Measurements from ENCODE around the gene RANBP17. TPM values are rescaled to one million over a fixed set of nuclear protein-coding genes. Genes with fewer than 3 reads are reported as not detected.

Gene RANBP17
- polyA plus RNA-seq, 1 donor = 8.0 TPM

GRCh38 chr5:171249460-171249859 is 387.6 kb downstream of the RANBP17 start:
- no peak for DNase-seq (ENCODE audit: low read depth)

DNA sequence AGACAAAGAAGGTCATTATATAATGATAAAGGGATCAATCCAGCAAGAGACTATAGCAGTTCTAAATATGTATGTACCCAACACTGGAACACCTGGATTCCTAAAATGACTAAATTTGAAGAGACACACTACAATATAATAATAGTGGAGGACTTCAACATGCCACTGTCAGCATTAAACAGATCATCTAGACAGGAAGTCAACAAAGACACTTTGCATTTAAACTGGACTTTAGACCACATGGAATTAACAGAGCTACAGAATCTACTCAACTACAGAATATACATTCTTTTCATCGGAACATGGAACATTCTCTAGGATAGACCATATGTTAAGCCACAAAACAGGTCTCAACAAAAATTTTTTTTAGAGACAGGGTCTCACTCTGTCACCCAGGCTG is 388.9 kb downstream of the RANBP17 start:
- no peak for DNase-seq (ENCODE audit: low read depth)

- DNase-seq (ENCODE audit: low read depth) = no peak
Observed at GRCh38 chr5:171251519-171251918, 389.7 kb downstream of the RANBP17 start.

- DNase-seq (ENCODE audit: low read depth) = no peak
Observed at GRCh38 chr5:171252674-171253073, 390.9 kb downstream of the RANBP17 start.

DNA sequence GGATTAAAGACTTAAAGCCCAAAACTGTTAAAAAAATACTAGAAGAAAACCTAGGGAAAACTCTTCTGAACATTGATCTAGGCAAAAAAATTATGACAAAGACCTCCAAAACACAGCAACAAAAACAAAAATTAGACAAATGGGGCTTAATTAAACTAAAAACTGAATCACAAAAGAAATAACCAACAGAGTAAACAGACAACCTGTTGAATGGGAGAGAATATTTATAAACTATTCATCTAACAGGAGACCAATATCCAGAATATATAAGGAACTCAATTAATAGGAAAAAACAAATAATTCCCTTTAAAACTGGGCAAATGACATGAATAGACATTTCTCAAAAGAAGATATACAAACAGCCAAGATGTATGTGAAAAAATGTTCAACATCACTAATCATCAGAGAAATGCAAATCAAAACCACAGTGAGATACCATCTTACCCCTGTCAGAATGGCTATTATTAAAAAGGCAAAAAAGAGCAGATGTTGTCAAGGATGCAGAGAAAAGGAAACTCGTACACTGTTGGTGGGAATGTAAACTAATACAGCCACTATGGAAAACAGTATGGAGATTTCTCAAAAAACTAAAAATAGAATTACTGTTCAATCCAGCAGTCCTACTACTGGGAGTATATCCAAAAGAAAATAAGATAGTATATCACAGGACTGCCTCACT is 397.1 kb downstream of the RANBP17 start:
- no peak for DNase-seq (ENCODE audit: low read depth)

DNA sequence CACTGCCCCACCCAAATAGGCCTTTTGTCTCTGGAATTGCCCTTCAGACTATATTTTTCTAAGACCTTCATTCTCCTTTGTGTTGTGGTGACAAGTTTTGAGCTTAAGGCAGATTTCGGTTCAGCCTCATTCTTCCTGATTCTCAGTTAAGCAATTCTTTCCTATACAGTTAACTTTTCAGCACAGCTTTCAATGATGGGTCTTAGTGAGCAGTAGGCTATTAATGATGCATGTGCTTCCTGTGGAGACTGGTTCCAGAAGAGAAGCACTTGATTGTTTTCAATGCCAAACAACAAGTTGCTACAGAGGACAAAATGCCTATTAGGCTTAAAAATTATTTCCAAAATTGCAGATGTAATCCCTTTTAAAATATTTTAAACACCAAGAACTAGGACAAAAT is 399.5 kb downstream of the RANBP17 start:
- DNase-seq (ENCODE audit: low read depth) = no peak

GRCh38 chr5:171261904-171262303 is 400.1 kb downstream of the RANBP17 start:
- DNase-seq (ENCODE audit: low read depth) = no peak

DNA sequence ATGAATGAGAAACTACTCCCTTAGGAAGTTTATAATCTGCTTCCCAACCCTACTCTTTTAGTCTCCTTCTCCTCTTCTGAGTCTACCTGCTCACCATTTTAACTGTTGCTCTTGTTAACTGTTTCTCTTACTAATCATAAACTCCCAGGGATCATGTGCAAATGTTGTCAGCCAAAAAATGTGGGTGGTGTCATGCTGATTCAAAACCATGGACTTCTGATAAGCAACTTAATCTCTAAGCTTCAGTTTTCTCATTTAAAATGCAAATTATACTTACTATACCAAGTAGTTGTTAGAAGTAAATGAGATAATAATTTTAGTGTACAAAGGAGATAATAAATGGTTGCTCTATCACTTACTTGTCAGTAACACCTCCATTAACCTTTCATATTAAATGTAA is 401.4 kb downstream of the RANBP17 start:
- no peak for DNase-seq (ENCODE audit: low read depth)

DNA sequence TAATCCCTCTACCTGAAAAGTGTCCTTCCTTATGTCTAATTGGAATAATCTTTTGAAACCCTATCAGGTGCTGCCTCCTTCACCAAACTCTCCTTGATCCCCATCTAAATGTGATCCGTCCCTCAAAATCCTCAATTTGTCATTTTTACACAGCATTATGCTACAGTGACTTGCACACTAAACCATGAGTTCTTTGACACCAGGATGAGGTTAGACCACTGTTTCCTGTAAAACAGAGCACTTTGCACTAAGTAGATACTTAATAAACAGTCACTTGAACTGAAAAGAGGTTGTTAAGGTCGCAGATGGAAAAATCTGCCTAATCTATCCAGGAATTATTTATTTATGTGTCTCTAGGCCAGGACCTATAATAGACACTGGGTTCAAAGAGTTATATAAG is 403.0 kb downstream of the RANBP17 start:
- DNase-seq (ENCODE audit: low read depth) = no peak

GRCh38 chr5:171268700-171269620 is 407.1 kb downstream of the RANBP17 start:
- DNase-seq (ENCODE audit: low read depth) = no peak

DNA sequence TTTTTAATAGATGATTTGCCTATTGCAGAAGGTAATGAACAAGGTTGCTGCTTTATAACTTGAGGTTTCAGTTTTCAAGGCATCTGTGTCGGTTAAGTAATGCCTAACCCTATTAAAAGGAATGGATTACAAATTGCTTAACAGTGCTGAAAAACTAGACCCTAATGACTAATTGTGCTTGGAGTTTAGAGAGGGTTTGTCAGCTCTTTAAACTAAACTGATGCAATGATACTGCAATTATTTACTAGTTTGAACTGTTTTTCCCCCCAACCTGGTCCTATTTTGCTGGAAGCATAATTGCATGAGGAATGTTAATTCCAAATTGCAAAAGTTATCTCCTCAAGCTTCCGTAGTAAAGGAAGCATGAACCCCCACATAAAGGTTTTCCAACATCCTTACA is 407.9 kb downstream of the RANBP17 start:
- no peak for DNase-seq (ENCODE audit: low read depth)

DNA sequence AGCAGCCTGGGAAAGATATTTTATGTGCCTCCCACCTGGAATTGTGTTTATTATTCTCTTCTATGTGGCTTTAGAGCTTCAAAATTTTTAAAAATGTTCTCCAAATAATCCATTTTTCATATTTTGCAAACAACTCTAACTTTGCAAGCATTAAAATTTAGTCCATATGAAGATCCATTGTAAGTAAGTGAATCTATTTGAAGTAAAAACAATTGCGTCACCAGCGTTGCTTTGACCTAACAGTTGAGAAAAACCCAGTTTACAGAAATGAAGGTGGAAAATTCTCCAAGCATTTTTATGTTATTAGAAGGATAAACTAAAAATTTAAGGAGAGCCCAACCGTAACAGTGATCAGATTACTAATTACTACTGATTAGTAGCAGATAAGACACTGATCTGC is 408.3 kb downstream of the RANBP17 start:
- no peak for DNase-seq (ENCODE audit: low read depth)

DNA sequence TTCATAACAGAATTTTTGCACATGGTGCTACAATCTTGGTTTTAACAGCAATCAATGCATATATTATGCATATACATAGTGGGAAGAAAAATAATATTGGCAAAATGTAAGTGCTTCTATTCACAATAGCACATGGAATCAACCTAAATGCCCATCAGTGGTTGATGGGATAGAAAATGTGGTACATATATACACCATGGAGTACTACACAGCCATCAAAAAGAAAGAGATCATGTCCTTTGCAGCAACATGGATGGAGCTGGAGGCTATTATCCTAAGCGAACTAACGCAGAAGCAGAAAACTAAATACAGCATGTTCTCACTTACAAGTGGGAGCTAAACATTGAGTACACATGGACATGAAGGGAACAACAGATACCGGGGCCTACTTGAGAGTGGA is 410.0 kb downstream of the RANBP17 start:
- no peak for DNase-seq (ENCODE audit: low read depth)

DNA sequence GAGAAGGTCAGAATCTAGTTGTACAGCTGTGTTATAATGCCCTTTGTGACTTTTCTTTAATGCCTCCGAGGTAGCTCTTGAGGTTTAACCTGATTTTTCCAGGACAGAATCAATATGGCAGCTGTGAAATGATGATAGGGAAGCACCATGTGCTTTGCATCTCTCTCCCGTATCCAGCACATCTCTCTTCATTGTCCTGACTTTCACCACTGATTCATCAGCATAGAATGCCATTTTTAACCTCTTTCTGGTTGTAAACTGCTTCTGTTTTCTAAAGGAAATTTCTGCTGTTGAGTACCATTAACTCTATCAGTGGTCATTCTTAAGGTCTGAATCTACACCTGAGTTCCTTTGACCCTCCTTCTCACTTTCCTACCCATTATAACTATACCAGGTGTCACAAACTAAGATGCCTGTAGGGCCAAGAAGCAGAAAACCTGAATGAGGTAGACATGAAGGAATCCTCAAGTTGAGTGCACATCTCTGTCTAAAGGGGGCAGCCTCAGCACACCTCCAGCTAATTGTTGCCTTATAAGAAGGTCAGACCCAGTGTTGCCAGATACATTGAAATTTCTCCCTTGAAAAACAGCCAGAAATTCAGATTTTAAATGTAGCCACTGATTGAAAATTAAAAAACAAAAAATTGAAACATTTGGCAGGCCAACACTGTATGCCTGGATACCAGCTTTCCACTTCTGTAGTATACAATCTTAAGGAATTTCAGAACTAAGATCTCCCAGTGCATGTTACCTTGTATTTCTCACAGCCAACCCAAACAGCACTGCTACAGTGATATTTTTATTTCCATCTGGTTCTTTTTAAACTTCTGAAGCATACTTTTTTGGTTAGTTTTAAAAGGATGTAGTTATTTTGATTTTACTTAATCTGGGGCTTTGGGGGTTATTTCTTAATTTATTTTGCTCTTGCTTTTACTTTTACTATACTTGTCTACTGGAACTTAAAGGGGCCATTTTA is 411.5 kb downstream of the RANBP17 start:
- DNase-seq (ENCODE audit: low read depth) = no peak

DNA sequence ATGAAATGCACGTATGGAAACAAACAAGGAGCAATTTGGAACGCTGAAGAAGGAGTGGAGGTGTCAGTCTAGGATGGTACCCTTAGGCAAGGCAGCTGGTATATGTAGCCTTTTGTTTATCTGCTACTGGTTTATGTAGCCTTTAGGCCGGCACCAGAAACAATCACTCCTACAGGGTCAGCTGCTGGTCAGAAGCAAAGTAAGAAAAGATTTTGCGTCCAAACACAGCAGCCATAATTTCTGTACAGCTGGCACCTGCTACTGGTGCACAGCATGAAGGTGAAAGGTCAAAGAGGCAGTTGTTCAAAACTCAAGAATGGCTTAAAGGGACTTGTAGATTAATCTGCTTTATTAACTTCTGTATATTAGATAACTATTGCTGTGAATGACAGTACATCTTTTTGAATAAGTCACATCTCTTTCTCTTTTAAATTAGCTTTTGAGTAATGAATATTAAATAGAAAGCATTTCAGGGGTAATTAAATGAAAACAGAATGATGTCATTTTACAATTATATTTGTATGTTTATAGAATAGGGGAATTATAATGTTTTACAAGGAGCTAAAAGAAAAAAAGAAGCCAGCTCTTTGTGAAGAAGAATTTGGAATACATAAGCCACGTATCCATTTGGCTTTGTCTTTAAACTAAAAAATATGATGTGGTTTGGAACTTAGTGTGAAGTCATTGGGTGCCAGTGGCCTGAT is 414.2 kb downstream of the RANBP17 start:
- DNase-seq (ENCODE audit: low read depth) = no peak

GRCh38 chr5:171283753-171284152 is 421.9 kb downstream of the RANBP17 start:
- no peak for DNase-seq (ENCODE audit: low read depth)

- no peak for DNase-seq (ENCODE audit: low read depth)
Observed at GRCh38 chr5:171285465-171285864, 423.6 kb downstream of the RANBP17 start.

- DNase-seq (ENCODE audit: low read depth) = no peak
Observed at GRCh38 chr5:171288066-171288465, 426.2 kb downstream of the RANBP17 start.

GRCh38 chr5:171291371-171291770 is 429.6 kb downstream of the RANBP17 start:
- no peak for DNase-seq (ENCODE audit: low read depth)

GRCh38 chr5:171295299-171295698 is 433.5 kb downstream of the RANBP17 start:
- DNase-seq (ENCODE audit: low read depth) = no peak

DNA sequence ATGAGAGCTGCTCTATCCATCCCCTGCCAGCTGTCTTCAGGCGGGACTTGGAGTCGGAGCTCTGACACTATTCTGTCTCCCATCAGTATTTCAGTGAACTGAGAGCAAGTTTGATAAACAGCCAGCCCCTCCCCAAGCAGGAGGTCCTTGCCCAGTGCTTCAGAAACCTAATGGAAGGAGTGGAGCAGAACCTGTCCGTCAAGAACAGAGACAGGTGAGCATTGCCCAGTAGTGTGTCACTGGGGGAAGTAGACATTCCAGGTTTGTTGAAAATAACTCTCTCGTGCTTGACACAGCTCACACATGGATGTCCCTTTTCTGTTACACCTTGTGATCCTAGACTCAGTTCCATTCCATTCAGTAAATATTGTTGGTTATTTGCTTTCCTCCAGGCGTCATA is 434.0 kb downstream of the RANBP17 start:
- no peak for DNase-seq (ENCODE audit: low read depth)
